ENCODE measurements around the gene PHKG1. TPM values are rescaled to one million over a fixed set of nuclear protein-coding genes. Genes with fewer than 3 reads are reported as not detected.
"Not testable (repeated sequence)": the region's sequence is repeated elsewhere in the genome, so short reads cannot be mapped to it uniquely, and the experiment has no call there.

The PHKG1 gene
- total RNA-seq, 2 donors from 2014 or later = 1.1 to 1.7 TPM

GRCh38 chr7:56040730-56041129 lies 52.0 kb downstream of the PHKG1 start:
- intact Hi-C loops (cut with DNase I) = no loop called here
- TF ChIP-seq, protein P1, sequence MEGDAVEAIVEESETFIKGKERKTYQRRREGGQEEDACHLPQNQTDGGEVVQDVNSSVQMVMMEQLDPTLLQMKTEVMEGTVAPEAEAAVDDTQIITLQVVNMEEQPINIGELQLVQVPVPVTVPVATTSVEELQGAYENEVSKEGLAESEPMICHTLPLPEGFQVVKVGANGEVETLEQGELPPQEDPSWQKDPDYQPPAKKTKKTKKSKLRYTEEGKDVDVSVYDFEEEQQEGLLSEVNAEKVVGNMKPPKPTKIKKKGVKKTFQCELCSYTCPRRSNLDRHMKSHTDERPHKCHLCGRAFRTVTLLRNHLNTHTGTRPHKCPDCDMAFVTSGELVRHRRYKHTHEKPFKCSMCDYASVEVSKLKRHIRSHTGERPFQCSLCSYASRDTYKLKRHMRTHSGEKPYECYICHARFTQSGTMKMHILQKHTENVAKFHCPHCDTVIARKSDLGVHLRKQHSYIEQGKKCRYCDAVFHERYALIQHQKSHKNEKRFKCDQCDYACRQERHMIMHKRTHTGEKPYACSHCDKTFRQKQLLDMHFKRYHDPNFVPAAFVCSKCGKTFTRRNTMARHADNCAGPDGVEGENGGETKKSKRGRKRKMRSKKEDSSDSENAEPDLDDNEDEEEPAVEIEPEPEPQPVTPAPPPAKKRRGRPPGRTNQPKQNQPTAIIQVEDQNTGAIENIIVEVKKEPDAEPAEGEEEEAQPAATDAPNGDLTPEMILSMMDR (IDR thresholded peaks at IDR 0.05) = no peak
- no peak for DNase-seq
- no peaks in the 10 kb centered on the region for H3K9me3 ChIP-seq
- H3K4me3 ChIP-seq = no peak overlapping the region
- H3K27me3 ChIP-seq = no peaks in the 10 kb centered on the region
- no peaks in the 10 kb centered on the region for H3K36me3 ChIP-seq
- H3K9ac ChIP-seq (ENCODE audit: low read depth in 2 of 2, low read length in 2 of 2) = peak overlapping the region in 1 of 2 donors; percentile 12
- no peaks in the 10 kb centered on the region for H3K4me1 ChIP-seq
- no peak overlapping the region for H3K27ac ChIP-seq

GRCh38 chr7:56033671-56034432 lies 58.9 kb downstream of the PHKG1 start:
- H3K9ac ChIP-seq (ENCODE audit: low read depth in 2 of 2, low read length in 2 of 2) = peak overlapping the region; percentile 74 to 81
- intact Hi-C loops (cut with DNase I) = no loop called here
- peak overlapping the region; percentile 74 for H3K4me3 ChIP-seq
- no peaks in the 10 kb centered on the region for H3K36me3 ChIP-seq
- H3K27ac ChIP-seq = peak overlapping the region; percentile 33
- no peaks in the 10 kb centered on the region for H3K27me3 ChIP-seq
- no peaks in the 10 kb centered on the region for H3K4me1 ChIP-seq
- H3K9me3 ChIP-seq = no peaks in the 10 kb centered on the region
- peak; percentile 73 for DNase-seq
- TF ChIP-seq, protein P1 (IDR thresholded peaks at IDR 0.05) = no peak

DNA sequence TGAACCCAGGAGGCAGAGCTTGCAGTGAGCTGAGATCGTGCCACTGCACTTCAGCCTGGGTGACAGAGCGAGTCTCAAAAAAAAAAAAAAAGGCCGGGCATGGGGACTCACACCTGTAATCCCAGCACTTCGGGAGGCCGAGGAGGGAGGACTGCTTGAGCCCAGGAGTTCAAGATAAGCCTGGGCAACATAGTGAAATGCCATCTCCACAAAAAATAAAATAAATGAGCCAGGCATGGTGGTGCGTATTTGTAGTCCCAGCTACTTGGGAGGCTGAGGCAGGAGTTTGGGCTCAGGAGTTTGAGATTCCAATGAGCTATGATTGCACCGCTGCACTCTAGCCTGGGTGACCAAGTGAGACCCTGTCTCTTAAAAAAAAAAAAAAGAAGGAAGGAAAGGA lies 60.2 kb downstream of the PHKG1 start:
- H3K4me3 ChIP-seq; H3K36me3 ChIP-seq; H3K27ac ChIP-seq; H3K4me1 ChIP-seq; intact Hi-C loops (cut with DNase I); DNase-seq; H3K9me3 ChIP-seq; H3K27me3 ChIP-seq; H3K9ac ChIP-seq (ENCODE audit: low read depth in 2 of 2, low read length in 2 of 2): not testable (repeated sequence)

- H3K9me3 ChIP-seq; H3K9ac ChIP-seq (ENCODE audit: low read depth in 2 of 2, low read length in 2 of 2); H3K36me3 ChIP-seq; DNase-seq; intact Hi-C loops (cut with DNase I); H3K27ac ChIP-seq; H3K4me1 ChIP-seq; H3K27me3 ChIP-seq; H3K4me3 ChIP-seq: not testable (repeated sequence)
Measured at GRCh38 chr7:56031556-56031955, 61.2 kb downstream of the PHKG1 start.

- no peak overlapping the region for H3K27ac ChIP-seq
- no peak overlapping the region for H3K9ac ChIP-seq (ENCODE audit: low read depth in 2 of 2, low read length in 2 of 2)
- intact Hi-C loops (cut with DNase I) = no loop called here
- H3K9me3 ChIP-seq = no peaks in the 10 kb centered on the region
- TF ChIP-seq, protein P1 (IDR thresholded peaks at IDR 0.05) = no peak
- no peak overlapping the region for H3K4me3 ChIP-seq
- no peaks in the 10 kb centered on the region for H3K4me1 ChIP-seq
- DNase-seq = no peak
- H3K36me3 ChIP-seq = no peaks in the 10 kb centered on the region
- H3K27me3 ChIP-seq = no peaks in the 10 kb centered on the region
Measured at GRCh38 chr7:56030340-56030739, 62.4 kb downstream of the PHKG1 start.

Other genes with a start within 250 kb of the PHKG1 start
- gene SEPTIN14, start 230.2 kb downstream of the PHKG1 start, total RNA-seq = not detected
- gene ZNF713, start 205.5 kb downstream of the PHKG1 start, total RNA-seq = 1 to 10 TPM; 1.4 to 1.5 TPM
- 10 to 100 TPM; 10.4 to 19.3 TPM for gene MRPS17, start 141.1 kb downstream of the PHKG1 start, total RNA-seq
- 10 to 100 TPM; 32.2 to 67.5 TPM for gene NIPSNAP2, start 128.4 kb downstream of the PHKG1 start, total RNA-seq
- 10 to 100 TPM in 1 of 2 donors, 1 to 10 TPM in 1; 7.5 to 23.4 TPM for gene PSPH, start 41.5 kb downstream of the PHKG1 start, total RNA-seq
- 100 to 1,000 TPM in 1 of 2 donors, 10 to 100 TPM in 1; 77.8 to 146 TPM for gene CCT6A, start 41.2 kb downstream of the PHKG1 start, total RNA-seq
- 100 to 1,000 TPM in 1 of 2 donors, 10 to 100 TPM in 1; 90.7 to 103 TPM for gene SUMF2, start 28.7 kb downstream of the PHKG1 start, total RNA-seq
- gene CHCHD2, start 13.5 kb upstream of the PHKG1 start, total RNA-seq = 100 to 1,000 TPM; 338 to 580 TPM
- 1 to 10 TPM; 1.3 to 2.5 TPM for gene NUPR2, start 23.5 kb upstream of the PHKG1 start, total RNA-seq

Measured in colonic mucosa (tissue), 4 donors.